ENCODE data around the gene COQ8B.

Gene COQ8B

GRCh38 chr19:40700083-40700482 is 16.6 kb downstream of the COQ8B start:
- TF ChIP-seq, protein P1, sequence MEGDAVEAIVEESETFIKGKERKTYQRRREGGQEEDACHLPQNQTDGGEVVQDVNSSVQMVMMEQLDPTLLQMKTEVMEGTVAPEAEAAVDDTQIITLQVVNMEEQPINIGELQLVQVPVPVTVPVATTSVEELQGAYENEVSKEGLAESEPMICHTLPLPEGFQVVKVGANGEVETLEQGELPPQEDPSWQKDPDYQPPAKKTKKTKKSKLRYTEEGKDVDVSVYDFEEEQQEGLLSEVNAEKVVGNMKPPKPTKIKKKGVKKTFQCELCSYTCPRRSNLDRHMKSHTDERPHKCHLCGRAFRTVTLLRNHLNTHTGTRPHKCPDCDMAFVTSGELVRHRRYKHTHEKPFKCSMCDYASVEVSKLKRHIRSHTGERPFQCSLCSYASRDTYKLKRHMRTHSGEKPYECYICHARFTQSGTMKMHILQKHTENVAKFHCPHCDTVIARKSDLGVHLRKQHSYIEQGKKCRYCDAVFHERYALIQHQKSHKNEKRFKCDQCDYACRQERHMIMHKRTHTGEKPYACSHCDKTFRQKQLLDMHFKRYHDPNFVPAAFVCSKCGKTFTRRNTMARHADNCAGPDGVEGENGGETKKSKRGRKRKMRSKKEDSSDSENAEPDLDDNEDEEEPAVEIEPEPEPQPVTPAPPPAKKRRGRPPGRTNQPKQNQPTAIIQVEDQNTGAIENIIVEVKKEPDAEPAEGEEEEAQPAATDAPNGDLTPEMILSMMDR (IDR thresholded peaks at IDR 0.05; ENCODE audit: insufficient read depth, low read depth, low read length, missing control alignments): no peak
- DNase-seq (ENCODE audit: low read depth): no peak
- no peak overlapping the region for H3K4me3 ChIP-seq (ENCODE audit: low read depth, low read length)

- H3K4me3 ChIP-seq (ENCODE audit: low read depth, low read length): no peak overlapping the region
- DNase-seq (ENCODE audit: low read depth): no peak
- TF ChIP-seq, protein P1 (IDR thresholded peaks at IDR 0.05; ENCODE audit: insufficient read depth, low read depth, low read length, missing control alignments): no peak
Measured at GRCh38 chr19:40697007-40697406, 19.7 kb downstream of the COQ8B start.

GRCh38 chr19:40695881-40696280 is 20.8 kb downstream of the COQ8B start:
- H3K4me3 ChIP-seq (ENCODE audit: low read depth, low read length): no peak overlapping the region
- DNase-seq (ENCODE audit: low read depth): no peak
- TF ChIP-seq, protein P1 (IDR thresholded peaks at IDR 0.05; ENCODE audit: insufficient read depth, low read depth, low read length, missing control alignments): no peak

- H3K4me3 ChIP-seq (ENCODE audit: low read depth, low read length): no peak overlapping the region
- DNase-seq (ENCODE audit: low read depth): no peak
- TF ChIP-seq, protein P1 (IDR thresholded peaks at IDR 0.05; ENCODE audit: insufficient read depth, low read depth, low read length, missing control alignments): no peak
Measured at GRCh38 chr19:40693896-40694295, 22.8 kb downstream of the COQ8B start.

DNA sequence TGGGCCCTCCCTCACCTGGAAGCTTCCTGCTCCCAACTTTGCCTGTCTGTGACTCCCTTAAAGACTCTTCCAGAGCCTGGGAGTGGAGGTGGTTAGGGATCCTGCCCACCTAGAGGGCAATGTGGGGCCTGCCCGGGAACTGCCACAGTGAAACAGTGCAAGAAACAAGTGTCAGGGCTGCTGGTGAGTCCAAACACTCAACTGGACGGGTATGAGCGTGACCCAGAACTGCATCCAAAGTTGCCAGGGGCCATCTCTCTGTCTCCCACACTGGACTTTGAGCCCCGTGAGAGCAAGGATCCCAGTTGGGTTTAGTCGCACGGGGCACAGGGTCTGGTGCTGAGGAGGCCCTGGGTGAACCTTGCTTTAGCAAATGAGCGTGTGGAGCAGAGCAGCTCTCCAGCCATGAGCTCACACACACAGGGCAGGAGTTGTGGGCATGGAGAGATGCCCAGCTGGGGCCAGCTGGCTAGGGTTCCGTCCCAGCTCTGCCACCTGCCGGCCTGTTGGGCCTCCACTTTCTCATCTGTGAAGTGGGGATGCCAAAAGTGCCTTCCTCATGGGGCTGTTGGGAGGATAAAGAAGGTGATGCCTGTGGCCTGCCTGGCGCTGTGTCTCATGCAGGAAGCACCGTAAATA is 23.4 kb downstream of the COQ8B start:
- no peak overlapping the region for H3K4me3 ChIP-seq (ENCODE audit: low read depth, low read length)
- TF ChIP-seq, protein P1 (IDR thresholded peaks at IDR 0.05; ENCODE audit: insufficient read depth, low read depth, low read length, missing control alignments): no peak
- no peak for DNase-seq (ENCODE audit: low read depth)

GRCh38 chr19:40692212-40692551 is 24.5 kb downstream of the COQ8B start:
- H3K4me3 ChIP-seq (ENCODE audit: low read depth, low read length): no peak overlapping the region
- TF ChIP-seq, protein P1 (IDR thresholded peaks at IDR 0.05; ENCODE audit: insufficient read depth, low read depth, low read length, missing control alignments): no peak
- no peak for DNase-seq (ENCODE audit: low read depth)

Data from GM12865 (cell line).